NCI-H345 treated with DMSO at 0.1 percent for 48 hours (cell line): ENCODE results near the gene CD96.
"Not testable (repeated sequence)": the region's sequence is repeated elsewhere in the genome, so short reads cannot be mapped to it uniquely, and the experiment has no call there.

Source experiments
- DNase-seq: peaks from one replicate; lab custom pipeline; 2025; ENCODE audit not compliant: unreplicated experiment; lab: John Stamatoyannopoulos, UW

Gene CD96

GRCh38 chr3:111548756-111549155 lies 6.8 kb downstream of the CD96 start:
- no peak for DNase-seq

GRCh38 chr3:111561902-111562301 lies 19.9 kb downstream of the CD96 start:
- not testable (repeated sequence) for DNase-seq

- no peak for DNase-seq
These were observed 24.8 kb downstream of the CD96 start for GRCh38 chr3:111566844-111567243.

GRCh38 chr3:111568355-111568754 lies 26.4 kb downstream of the CD96 start:
- DNase-seq = no peak

GRCh38 chr3:111568911-111569310 lies 26.9 kb downstream of the CD96 start:
- DNase-seq = no peak

GRCh38 chr3:111570404-111571030 lies 28.5 kb downstream of the CD96 start:
- DNase-seq = no peak

- no peak for DNase-seq
These were observed 29.3 kb downstream of the CD96 start for GRCh38 chr3:111571282-111571681.

- DNase-seq = no peak
These were observed 30.0 kb downstream of the CD96 start for GRCh38 chr3:111571907-111572460.

GRCh38 chr3:111577113-111577512 lies 35.1 kb downstream of the CD96 start:
- no peak for DNase-seq

GRCh38 chr3:111577798-111578685 lies 36.0 kb downstream of the CD96 start:
- peak; percentile 1 for DNase-seq

- DNase-seq = no peak
These were observed 36.9 kb downstream of the CD96 start for GRCh38 chr3:111578867-111579266.

GRCh38 chr3:111579495-111579894 lies 37.5 kb downstream of the CD96 start:
- no peak for DNase-seq

GRCh38 chr3:111581403-111582119 lies 39.6 kb downstream of the CD96 start:
- DNase-seq = no peak

GRCh38 chr3:111582120-111582474 lies 40.1 kb downstream of the CD96 start:
- no peak for DNase-seq

- no peak for DNase-seq
These were observed 42.7 kb downstream of the CD96 start for GRCh38 chr3:111584744-111585143.

GRCh38 chr3:111585217-111585616 lies 43.2 kb downstream of the CD96 start:
- DNase-seq = no peak

GRCh38 chr3:111588527-111588926 lies 46.5 kb downstream of the CD96 start:
- DNase-seq = no peak

GRCh38 chr3:111589303-111590142 lies 47.5 kb downstream of the CD96 start:
- no peak for DNase-seq

GRCh38 chr3:111590143-111590491 lies 48.1 kb downstream of the CD96 start:
- no peak for DNase-seq

GRCh38 chr3:111591555-111591954 lies 49.6 kb downstream of the CD96 start:
- no peak for DNase-seq

- DNase-seq = no peak
These were observed 50.1 kb downstream of the CD96 start for GRCh38 chr3:111592143-111592542.
